ENCODE results near the gene MUCL1. TPM values are rescaled to one million over a fixed set of nuclear protein-coding genes. Genes with fewer than 3 reads are reported as not detected.
"Not testable (repeated sequence)": the region's sequence is repeated elsewhere in the genome, so short reads cannot be mapped to it uniquely, and the experiment has no call there.

MUCL1 gene
- polyA plus RNA-seq, 2 of the 4 experiments (the other 2 are of a cell fraction): not detected

DNA sequence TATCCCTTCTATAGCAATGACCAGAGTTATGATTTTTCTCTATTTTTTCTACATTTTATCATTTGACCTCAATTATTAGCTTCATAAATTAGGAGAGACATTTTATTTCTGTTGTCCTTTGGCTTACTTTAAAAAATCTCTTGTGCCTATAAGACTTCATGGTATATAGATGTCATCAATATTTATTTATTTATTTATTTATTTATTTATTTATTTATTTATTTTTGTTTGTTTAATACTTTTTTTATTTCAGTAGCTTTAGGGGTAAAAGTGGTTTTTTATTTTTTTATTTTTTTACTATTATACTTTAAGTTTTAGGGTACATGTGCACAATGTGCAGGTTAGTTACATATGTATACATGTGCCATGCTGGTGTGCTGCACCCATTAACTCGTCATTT lies 28.3 kb downstream of the MUCL1 start:
- FAIRE-seq: not testable (repeated sequence)

GRCh38 chr12:54888428-54888827 lies 34.1 kb downstream of the MUCL1 start:
- ATAC-seq; FAIRE-seq; DNase-seq (ENCODE audit: low read depth in 1 of 2, low spot score in 1 of 2); H3K9me3 ChIP-seq; H3K27ac ChIP-seq; POLR2A ChIA-PET; CTCF ChIA-PET: not testable (repeated sequence)
- peaks cover 13% of the 10 kb centered on the region for H3K4me1 ChIP-seq
- H3K4me3 ChIP-seq: peak overlapping the region; percentile 25; the same call in 1 of the 3 replicates
- WGBS (ENCODE audit: missing lambda C conversion rate): 3% methylated on average over 10 of the region's 11 CpGs
- peak overlapping the region; percentile 58 for H3K4me2 ChIP-seq

More for the DNA sequence above, 28.3 kb downstream of the MUCL1 start:
- peak; percentile 95 for TF ChIP-seq ZC3H11A (IDR thresholded peaks at IDR 0.05)
- POLR2A ChIA-PET; ATAC-seq; H3K27ac ChIP-seq; H3K4me1 ChIP-seq; H3K9me3 ChIP-seq; H3K4me3 ChIP-seq; DNase-seq (ENCODE audit: low read depth in 1 of 2, low spot score in 1 of 2); H3K4me2 ChIP-seq: not testable (repeated sequence)
- CTCF ChIA-PET: interaction anchor here (0.6 kb wide), 1 partner anchor 142 kb away, joined by 3 read pairs; no protein-coding TSS in a partner anchor
- WGBS (ENCODE audit: missing lambda C conversion rate): 0% methylated on average over 1 of the region's 1 CpG

- Histone ChIP-seq H3K27ac (no peak overlapping the region), H3K4me3 (no peak overlapping the region), H3K4me1 (peaks cover 13% of the 10 kb centered on the region), H3K9me3 (no peaks in the 10 kb centered on the region), H3K4me2 (no peak overlapping the region)
- no peak for FAIRE-seq
- TF ChIP-seq FOSB (CRISPR knock-in tag; IDR thresholded peaks at IDR 0.05): no peak
- no peak for TF ChIP-seq FOSL2 (IDR thresholded peaks at IDR 0.05)
- no peak for TF ChIP-seq FOSL2 (CRISPR knock-in tag; IDR thresholded peaks at IDR 0.05)
- TF ChIP-seq PHF8 (IDR thresholded peaks at IDR 0.05; ENCODE audit: borderline replicate concordance, low read depth): no peak
- no peak for TF ChIP-seq HOXB5 (CRISPR knock-in tag; IDR thresholded peaks at IDR 0.05)
- no peak for TF ChIP-seq ZSCAN20 (CRISPR knock-in tag; IDR thresholded peaks at IDR 0.05)
- WGBS (ENCODE audit: missing lambda C conversion rate): 68% methylated on average over 3 of the region's 3 CpGs
- CTCF ChIA-PET: no interaction called here
- POLR2A ChIA-PET: no interaction called here
- DNase-seq (ENCODE audit: low read depth in 1 of 2, low spot score in 1 of 2): no peak
- no peak for ATAC-seq
These were observed 36.0 kb downstream of the MUCL1 start for GRCh38 chr12:54890339-54890738.

GRCh38 chr12:54891717-54892478 lies 37.6 kb downstream of the MUCL1 start:
- Histone ChIP-seq H3K27ac (no peak overlapping the region), H3K4me3 (no peak overlapping the region), H3K4me1 (peaks cover 13% of the 10 kb centered on the region), H3K9me3 (no peaks in the 10 kb centered on the region), H3K4me2 (peak overlapping the region; percentile 38; the same call in 1 of the 3 replicates)
- CTCF ChIA-PET: no interaction called here
- TF ChIP-seq CEBPB (IDR thresholded peaks at IDR 0.05) (0 out of 4 replicates have a peak, but pooled peaks of 1 of the 2 experiments have one; percentile 10), ZFP36 (IDR thresholded peaks at IDR 0.05; ENCODE audit: borderline replicate concordance, partially characterized antibody) (peak; percentile 37), ZNF302 (CRISPR knock-in tag; IDR thresholded peaks at IDR 0.05) (no peak), RARB (CRISPR knock-in tag; IDR thresholded peaks at IDR 0.05) (no peak), RNF2 (IDR thresholded peaks at IDR 0.05; ENCODE audit: borderline replicate concordance, low read depth) (no peak), GATA3 (IDR thresholded peaks at IDR 0.05; ENCODE audit: borderline replicate concordance) (peak; percentile 93), CBX2 (IDR thresholded peaks at IDR 0.05; ENCODE audit: borderline replicate concordance, low read depth) (no peak), RFX5 (IDR thresholded peaks at IDR 0.05) (no peak), ESRRA (IDR thresholded peaks at IDR 0.05; ENCODE audit: borderline replicate concordance, low read length) (peak; percentile 56; the same call in 1 of the 2 replicates), CBX8 (IDR thresholded peaks at IDR 0.05) (no peak), MAFK (IDR thresholded peaks at IDR 0.05; ENCODE audit: partially characterized antibody) (peak; percentile 99), PBX3 (IDR thresholded peaks at IDR 0.05) (no peak), NFE2L2 (conservative IDR thresholded peaks at IDR 0.05; ENCODE audit: low read length) (no peak)
- TF ChIP-seq, protein P1, sequence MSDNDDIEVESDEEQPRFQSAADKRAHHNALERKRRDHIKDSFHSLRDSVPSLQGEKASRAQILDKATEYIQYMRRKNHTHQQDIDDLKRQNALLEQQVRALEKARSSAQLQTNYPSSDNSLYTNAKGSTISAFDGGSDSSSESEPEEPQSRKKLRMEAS (IDR thresholded peaks at IDR 0.05): 0 out of 2 replicates have a peak, but pooled peaks have one; percentile 28
- TF ChIP-seq, protein P2, sequence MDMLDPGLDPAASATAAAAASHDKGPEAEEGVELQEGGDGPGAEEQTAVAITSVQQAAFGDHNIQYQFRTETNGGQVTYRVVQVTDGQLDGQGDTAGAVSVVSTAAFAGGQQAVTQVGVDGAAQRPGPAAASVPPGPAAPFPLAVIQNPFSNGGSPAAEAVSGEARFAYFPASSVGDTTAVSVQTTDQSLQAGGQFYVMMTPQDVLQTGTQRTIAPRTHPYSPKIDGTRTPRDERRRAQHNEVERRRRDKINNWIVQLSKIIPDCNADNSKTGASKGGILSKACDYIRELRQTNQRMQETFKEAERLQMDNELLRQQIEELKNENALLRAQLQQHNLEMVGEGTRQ (IDR thresholded peaks at IDR 0.05): no peak
- ATAC-seq: peak; percentile 82 to 98
- peak in 1 of 2 experiments; percentile 85 for DNase-seq (ENCODE audit: low read depth in 1 of 2, low spot score in 1 of 2)
- 5% methylated on average over 3 of the region's 3 CpGs for WGBS (ENCODE audit: missing lambda C conversion rate)
- POLR2A ChIA-PET: no interaction called here
- FAIRE-seq: no peak

All from A549 (cell line).